HCT116 (cell line): ENCODE results near the gene COL28A1.

Source experiments
- EGR1 ChIP-seq: IDR thresholded peaks from 2 replicates; pipeline ENCODE4 v1.6.1; 2012; ENCODE audit warnings: low read depth
- EZH2phosphoT487 ChIP-seq: fragments of 200-600 bp; IDR thresholded peaks from 2 replicates; pipeline ENCODE4 v1.6.1; 2018; ENCODE audit warnings: antibody characterized with exemption, borderline replicate concordance
- JUND ChIP-seq: IDR thresholded peaks from 2 replicates; pipeline ENCODE4 v1.6.1; 2012
- POLR2A ChIP-seq: IDR thresholded peaks from 2 replicates; pipeline ENCODE4 v1.7.0; 2011; ENCODE audit warnings: borderline replicate concordance; ENCODE audit not compliant: insufficient read depth, insufficient read length; ENCODE audit errors: extremely low read depth
- POLR2AphosphoS5 ChIP-seq: IDR thresholded peaks from 2 replicates; pipeline ENCODE4 v1.6.1; 2011; ENCODE audit warnings: mild to moderate bottlenecking, low read depth, low read length, moderate library complexity
- SP1 ChIP-seq: IDR thresholded peaks from 2 replicates; pipeline ENCODE4 v1.6.1; 2012; ENCODE audit warnings: low read depth
- TF ChIP-seq, protein P1 (sequence below), 3 experiments: fragments of 200-600 bp in 1 of 3; sonication (generic) in 1 of 3; IDR thresholded peaks in 2 of 3; conservative IDR thresholded peaks in 1 of 3; 2 replicates each; pipeline ENCODE4 v1.5.1; 2012 to 2017; ENCODE audit warnings: low read depth in 2 of 3, low read length in 2 of 3, antibody characterized with exemption in 1 of 3, borderline replicate concordance in 1 of 3, control low read depth in 1 of 3, mild to moderate bottlenecking in 1 of 3, mixed read lengths in 1 of 3, mixed run types in 1 of 3, moderate library complexity in 1 of 3; ENCODE audit not compliant: insufficient read depth in 1 of 3
- TF ChIP-seq, protein P2 (sequence below): IDR thresholded peaks from 2 replicates; pipeline ENCODE4 v1.6.1; 2012; ENCODE audit warnings: low read depth
- TF ChIP-seq, protein P3 (sequence below): IDR thresholded peaks from 2 replicates; pipeline ENCODE4 v1.6.1; 2011; ENCODE audit warnings: mild to moderate bottlenecking, low read length, moderate library complexity; ENCODE audit not compliant: insufficient replicate concordance; ENCODE audit errors: extremely low read depth
- TF ChIP-seq, protein P4 (sequence below): IDR thresholded peaks from 2 replicates; pipeline ENCODE4 v1.6.1; 2012

DNA sequence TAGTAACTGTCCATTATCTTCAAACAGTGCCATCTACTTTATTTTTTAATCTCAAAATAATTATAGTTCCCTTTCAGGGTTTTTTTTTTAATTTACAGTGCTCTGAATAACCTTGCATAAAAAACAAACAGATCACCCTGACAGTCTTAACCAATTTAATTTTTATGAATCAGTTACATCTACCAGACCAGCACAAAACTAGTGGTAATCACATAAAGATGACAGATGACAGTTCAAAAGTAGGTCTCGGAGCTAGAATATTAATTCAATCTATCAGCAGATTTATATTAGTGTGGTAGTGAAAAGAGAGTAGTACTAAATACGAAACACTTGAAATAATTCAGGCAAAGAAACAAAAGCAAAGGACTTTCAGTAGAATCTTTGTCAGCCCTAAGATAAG lies 53.9 kb downstream of the COL28A1 start:
- TF ChIP-seq, protein P1, sequence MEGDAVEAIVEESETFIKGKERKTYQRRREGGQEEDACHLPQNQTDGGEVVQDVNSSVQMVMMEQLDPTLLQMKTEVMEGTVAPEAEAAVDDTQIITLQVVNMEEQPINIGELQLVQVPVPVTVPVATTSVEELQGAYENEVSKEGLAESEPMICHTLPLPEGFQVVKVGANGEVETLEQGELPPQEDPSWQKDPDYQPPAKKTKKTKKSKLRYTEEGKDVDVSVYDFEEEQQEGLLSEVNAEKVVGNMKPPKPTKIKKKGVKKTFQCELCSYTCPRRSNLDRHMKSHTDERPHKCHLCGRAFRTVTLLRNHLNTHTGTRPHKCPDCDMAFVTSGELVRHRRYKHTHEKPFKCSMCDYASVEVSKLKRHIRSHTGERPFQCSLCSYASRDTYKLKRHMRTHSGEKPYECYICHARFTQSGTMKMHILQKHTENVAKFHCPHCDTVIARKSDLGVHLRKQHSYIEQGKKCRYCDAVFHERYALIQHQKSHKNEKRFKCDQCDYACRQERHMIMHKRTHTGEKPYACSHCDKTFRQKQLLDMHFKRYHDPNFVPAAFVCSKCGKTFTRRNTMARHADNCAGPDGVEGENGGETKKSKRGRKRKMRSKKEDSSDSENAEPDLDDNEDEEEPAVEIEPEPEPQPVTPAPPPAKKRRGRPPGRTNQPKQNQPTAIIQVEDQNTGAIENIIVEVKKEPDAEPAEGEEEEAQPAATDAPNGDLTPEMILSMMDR (IDR thresholded peaks at IDR 0.05 in 2 of 3, conservative IDR thresholded peaks at IDR 0.05 in 1 of 3; ENCODE audit: borderline replicate concordance in 1 of 3, insufficient read depth in 1 of 3, low read depth in 2 of 3, low read length in 2 of 3), result no peak
- no peak for TF ChIP-seq POLR2AphosphoS5
- TF ChIP-seq, protein P2, sequence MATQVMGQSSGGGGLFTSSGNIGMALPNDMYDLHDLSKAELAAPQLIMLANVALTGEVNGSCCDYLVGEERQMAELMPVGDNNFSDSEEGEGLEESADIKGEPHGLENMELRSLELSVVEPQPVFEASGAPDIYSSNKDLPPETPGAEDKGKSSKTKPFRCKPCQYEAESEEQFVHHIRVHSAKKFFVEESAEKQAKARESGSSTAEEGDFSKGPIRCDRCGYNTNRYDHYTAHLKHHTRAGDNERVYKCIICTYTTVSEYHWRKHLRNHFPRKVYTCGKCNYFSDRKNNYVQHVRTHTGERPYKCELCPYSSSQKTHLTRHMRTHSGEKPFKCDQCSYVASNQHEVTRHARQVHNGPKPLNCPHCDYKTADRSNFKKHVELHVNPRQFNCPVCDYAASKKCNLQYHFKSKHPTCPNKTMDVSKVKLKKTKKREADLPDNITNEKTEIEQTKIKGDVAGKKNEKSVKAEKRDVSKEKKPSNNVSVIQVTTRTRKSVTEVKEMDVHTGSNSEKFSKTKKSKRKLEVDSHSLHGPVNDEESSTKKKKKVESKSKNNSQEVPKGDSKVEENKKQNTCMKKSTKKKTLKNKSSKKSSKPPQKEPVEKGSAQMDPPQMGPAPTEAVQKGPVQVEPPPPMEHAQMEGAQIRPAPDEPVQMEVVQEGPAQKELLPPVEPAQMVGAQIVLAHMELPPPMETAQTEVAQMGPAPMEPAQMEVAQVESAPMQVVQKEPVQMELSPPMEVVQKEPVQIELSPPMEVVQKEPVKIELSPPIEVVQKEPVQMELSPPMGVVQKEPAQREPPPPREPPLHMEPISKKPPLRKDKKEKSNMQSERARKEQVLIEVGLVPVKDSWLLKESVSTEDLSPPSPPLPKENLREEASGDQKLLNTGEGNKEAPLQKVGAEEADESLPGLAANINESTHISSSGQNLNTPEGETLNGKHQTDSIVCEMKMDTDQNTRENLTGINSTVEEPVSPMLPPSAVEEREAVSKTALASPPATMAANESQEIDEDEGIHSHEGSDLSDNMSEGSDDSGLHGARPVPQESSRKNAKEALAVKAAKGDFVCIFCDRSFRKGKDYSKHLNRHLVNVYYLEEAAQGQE, result no peak
- no peak for TF ChIP-seq POLR2A
- no peak for TF ChIP-seq EZH2phosphoT487
- no peak for TF ChIP-seq JUND
- TF ChIP-seq SP1, result no peak
- TF ChIP-seq, protein P3, sequence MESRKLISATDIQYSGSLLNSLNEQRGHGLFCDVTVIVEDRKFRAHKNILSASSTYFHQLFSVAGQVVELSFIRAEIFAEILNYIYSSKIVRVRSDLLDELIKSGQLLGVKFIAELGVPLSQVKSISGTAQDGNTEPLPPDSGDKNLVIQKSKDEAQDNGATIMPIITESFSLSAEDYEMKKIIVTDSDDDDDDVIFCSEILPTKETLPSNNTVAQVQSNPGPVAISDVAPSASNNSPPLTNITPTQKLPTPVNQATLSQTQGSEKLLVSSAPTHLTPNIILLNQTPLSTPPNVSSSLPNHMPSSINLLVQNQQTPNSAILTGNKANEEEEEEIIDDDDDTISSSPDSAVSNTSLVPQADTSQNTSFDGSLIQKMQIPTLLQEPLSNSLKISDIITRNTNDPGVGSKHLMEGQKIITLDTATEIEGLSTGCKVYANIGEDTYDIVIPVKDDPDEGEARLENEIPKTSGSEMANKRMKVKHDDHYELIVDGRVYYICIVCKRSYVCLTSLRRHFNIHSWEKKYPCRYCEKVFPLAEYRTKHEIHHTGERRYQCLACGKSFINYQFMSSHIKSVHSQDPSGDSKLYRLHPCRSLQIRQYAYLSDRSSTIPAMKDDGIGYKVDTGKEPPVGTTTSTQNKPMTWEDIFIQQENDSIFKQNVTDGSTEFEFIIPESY, result no peak
- TF ChIP-seq, protein P4, sequence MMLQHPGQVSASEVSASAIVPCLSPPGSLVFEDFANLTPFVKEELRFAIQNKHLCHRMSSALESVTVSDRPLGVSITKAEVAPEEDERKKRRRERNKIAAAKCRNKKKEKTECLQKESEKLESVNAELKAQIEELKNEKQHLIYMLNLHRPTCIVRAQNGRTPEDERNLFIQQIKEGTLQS, result no peak
- TF ChIP-seq EGR1, result no peak
